GM19468 (cell line): ENCODE data around the gene SNCAIP.

Experiments
- ATAC-seq: cut with Tn5 transposase; IDR thresholded peaks from one replicate; pipeline ENCODE4 v1.9.1; 2021; ENCODE audit warnings: mild to moderate bottlenecking, moderate library complexity, moderate number of reproducible peaks; ENCODE audit not compliant: unreplicated experiment; ENCODE audit errors: extremely low read depth

SNCAIP gene

DNA sequence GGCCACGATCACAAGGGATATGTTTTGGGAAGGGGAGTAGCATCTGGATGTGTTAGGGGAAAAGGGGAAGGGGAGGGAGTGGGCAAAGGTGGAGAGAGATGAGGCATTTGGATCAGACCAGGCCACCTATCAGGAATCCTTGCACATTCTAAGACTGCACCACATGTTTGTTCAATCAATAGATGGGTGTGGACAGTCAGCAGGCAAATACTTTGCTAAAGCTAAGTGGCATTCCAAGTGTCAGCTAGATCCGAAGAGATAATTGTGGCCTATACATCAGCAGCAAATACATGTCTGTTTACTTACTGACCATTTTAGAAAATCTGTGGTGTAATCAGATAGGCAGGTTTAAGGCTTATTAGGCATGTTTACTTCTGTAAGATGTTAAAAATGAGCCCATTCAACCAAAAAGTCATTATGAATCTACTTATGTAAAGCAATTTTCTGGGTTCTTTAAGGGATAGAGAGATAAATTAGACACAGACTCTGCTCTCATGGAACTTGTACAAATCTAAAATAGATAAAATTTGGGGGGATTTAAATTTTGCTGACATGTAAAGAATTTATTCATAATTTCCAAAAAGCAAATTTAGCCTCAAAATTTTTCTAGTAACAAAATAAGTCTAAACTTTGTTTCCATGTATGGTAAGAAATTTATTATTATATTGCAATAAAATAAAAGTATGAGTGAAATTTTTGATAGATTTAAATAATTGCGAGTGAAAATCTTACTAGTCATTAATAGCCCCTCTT is 107.3 kb downstream of the SNCAIP start:
- ATAC-seq = no peak

DNA sequence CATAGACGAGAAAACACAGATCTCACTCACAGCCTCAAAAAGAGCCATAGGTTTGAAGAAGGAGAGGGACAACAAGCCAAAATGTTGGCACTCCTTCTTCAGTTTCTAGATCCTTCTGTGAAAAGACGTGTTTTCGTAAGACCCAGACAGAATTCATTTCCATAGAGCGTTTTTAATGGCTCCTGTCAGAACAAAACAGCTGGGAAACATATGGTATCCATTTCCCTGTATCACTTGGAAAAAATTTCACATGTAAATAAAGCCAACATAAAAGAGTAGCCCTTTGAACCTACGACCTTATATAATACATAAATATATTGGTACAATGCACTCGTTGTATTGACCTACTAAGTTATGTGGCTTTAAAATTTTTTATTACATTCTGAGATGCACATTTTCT is 108.1 kb downstream of the SNCAIP start:
- no peak for ATAC-seq

DNA sequence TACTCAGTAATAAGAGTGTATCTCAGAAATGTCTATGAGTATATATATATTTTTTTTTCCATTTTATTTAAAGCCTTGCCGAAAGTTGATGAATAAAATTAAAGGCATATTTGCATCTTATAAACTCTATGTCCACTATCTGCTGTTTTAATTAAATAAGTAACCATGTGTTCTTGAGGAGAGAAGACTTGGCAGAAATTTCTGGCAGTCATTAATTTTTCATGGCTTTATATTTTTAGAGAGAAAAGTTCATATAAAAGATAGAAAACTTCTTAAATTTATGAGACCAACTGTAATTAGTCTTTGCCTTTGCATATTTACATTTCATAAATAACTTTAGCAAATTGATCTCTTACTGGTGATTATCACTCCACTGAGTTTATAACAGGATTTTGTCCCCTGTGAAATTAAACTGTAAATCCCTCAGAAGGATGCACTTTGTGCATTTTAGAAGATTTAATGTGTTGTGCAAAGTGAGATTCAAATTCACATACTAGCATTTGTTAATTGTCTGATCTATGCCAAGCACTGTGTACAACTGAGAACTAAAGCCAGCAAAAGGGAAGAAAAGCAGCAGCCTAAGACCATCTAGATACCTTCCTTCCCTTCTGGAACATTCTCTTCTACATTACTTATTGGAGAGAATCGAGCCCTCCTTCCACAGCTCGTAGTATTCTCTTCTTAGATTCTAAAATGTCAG is 108.7 kb downstream of the SNCAIP start:
- ATAC-seq = no peak

DNA sequence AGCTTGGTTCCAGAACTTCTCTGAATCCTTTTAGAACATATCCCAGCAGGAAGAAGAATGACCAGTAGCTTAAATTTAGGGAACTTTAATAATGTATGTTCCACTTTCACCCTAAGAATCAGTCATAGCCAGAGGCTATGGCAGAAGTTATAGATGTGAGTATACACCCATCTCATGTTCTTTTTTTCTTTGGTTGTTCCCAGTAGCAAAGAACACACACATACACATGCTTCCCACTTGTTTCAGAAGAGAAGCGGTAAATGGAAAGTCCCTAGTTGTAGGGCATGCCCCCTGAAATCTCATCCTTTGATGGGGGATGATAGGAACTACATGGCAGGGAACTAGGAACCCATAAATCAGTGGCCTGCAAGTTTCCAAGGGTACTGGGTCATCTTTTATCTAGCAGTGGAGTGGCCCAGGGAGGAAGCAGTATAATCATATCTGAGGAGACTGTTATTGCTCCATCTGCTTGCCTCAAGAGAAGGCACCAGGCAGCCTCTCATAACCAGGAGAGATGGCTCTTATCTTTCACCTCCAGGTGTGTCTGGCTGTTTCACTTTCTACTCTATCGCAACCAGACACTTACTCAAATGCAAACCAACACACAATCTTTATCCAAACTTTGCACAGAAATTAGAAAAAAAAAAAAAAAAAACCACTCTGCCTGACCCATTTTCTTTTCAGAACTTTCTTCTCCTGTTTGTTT is 109.5 kb downstream of the SNCAIP start:
- ATAC-seq = peak; percentile 71

DNA sequence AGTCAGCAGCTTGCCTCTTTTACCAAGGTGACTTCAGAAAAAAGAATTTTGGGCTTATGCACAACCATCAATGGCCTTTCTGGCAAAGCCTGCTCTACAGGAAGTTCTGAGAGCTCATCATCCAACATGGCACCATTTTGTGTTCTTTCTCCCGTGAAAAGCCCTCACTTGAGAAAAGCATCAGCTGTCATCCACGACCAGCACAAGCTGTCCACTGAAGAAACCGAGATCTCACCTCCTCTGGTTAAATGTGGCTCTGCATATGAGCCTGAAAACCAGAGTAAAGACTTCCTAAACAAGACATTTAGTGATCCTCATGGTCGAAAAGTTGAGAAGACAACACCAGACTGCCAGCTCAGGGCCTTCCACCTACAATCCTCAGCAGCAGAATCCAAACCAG is 111.2 kb downstream of the SNCAIP start:
- ATAC-seq = no peak

DNA sequence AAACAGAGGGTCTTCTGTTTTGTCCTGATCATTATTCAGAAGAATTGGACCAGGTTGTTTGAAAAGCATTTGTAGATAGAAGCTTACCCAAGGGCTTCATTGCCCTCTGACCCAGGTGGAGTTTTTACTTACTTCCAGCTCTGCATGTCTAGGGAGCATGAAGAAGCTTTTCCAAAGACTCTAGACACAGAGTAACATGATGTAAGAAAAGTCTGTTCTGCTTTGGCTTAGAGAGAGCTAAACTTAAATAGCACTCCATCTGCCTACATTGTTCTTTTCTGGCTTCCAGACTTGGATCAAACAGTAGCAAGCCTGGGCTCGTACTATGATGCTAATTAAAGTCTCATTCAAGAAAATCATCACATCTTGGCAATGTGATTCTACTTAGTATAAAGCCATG is 112.1 kb downstream of the SNCAIP start:
- no peak for ATAC-seq

DNA sequence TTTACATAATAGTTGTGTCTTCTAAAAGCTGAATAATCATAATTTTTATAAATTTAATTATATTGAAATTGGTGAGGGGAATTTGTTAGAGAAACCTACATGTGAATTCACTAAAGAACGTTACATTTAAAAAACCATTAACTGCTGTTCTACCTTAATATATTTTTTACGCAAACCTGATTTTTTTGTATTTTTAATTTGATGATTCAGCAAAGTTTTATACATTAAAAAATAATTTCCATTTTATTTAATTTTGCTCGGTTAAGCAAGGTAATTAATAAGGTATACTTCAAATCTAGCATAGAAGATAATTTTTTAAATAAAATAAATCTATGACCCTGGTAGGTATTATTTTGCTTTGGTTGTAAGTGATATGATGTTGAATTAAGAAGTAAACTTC is 114.3 kb downstream of the SNCAIP start:
- no peak for ATAC-seq

DNA sequence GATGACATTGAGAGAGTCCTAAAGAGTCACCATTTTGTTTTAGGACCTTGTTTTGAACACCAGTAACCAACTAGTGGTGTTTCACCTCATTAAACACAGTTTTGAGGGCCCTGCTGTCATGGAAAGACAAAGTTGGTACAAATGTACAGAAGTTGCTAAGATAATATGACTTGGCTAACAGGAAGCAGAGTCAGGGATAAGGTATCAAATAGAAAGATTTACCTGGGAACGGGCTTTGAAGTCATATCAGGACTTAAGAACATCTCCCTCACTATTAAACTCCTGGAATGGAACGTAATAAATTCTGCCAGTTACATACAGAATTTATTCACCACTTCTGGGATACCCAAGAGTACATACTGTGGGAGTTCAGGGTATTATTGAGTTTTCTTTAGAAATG is 115.6 kb downstream of the SNCAIP start:
- no peak for ATAC-seq

DNA sequence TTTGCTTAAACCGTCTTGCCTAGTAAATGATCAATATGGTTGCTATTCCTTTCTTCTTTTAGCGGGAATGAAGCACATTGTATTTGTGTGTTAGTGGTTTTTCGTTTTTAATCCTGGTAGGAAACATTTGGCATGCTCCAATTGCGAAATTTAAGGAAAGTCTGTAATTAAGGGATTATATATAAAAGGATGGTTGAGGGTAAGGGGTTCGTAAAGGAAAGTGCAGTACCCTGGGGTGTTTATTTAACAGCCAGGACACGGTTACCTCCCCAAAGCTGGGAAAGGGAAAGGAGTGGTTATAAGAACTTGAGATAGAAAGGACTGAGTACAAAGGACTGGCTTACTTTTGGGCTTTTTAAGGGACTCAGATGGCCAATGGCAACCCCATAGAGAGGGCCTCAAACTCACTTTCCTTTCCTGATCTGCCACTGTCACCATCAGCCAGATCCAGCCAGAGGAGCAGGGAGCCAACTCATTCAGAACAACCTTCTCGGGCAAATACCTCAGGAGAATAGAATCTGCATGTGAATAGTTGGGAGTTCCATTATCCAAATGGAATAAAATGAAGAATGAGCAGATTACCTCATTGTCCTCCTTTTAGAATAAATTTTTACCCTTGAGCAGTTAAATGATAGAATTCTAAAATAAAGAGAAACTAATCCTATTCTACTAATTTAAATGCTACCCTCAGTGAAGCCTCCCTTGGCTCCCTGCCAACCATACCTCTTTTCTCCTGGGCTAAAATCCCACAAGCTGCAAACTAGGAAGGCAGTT is 117.7 kb downstream of the SNCAIP start:
- ATAC-seq = no peak

DNA sequence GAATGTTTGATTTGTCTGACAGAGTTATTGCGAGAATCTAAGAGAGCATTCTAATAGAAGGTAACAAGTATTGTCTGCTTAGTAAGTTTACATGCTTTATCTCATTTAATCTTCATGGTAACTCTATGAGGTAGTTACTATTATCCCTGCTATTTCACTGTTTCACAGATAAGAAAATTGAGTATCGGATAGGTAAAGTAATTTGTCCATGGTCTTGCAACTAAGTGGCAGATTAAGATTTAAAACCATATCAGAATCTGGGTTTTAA is 118.2 kb downstream of the SNCAIP start:
- ATAC-seq = no peak

DNA sequence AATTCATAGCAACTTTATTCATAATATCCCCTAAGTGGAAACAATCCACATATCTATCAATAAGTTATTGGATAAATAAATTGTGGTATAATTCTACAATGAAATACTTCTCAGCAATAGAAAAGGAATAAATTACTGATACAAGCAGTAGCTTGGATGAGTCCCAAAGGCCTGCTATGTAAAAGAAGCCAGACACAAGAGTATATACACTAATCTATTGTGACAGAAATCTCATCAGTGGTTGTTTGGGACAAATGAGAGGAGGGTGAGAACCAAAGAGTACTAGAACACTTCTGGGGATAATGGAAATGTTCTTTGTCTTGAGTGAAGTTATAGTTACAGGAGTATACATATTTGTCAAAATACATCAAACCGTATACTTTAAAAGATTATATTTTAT is 119.3 kb downstream of the SNCAIP start:
- no peak for ATAC-seq

DNA sequence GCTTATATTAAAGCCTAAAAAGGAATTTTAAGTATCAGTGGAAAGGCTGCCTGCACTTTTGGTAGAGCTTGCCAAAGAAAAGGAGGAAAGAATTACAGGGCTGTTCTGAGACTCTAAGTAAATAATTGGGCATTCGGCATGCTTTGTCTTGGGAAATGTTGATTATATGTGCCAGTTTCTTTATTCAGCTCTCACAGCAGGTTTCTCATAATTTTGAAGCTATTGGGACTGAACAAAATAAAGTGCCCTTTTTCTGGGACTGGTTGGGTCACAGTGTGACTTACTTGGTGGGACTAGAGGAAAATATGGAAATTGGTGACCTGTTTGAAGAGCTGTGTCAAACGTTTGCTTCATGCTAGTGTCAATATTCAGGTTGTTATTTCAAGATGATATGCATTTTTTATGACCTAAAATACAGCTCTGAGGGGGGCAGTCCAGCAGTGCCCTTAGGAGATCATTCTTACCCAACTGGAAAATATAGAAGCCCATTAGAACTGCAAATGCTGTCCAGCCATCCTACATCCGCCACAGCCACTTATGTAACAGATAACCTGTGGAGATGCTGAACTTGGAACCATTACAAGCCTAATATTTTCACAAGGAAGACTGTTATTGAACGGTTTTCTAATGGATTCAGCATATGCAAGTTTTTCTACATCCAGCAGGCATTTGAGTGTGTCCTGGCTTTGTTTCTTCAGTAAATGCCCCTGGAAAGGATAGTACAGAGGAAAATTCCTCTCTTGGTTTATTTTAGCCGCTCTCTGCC is 122.4 kb downstream of the SNCAIP start:
- no peak for ATAC-seq

DNA sequence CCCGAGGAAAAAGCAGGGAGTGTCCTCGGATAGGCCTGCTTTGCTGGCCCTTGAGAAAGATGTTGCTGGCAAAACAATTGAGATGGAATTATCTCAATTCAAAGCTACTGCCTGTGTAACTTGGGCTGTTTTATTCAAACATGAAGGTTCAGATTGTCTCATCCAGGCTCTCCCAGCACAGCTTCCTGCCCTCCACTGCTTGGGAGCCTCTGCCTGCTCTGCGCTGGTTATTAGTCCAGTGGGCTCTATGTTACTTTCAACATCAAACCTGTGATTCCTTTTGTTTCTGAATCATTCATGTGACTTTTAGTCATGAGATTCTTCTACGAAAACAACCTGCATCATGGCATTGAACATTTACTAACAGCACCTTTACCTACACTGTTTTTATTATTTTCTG is 123.2 kb downstream of the SNCAIP start:
- no peak for ATAC-seq

DNA sequence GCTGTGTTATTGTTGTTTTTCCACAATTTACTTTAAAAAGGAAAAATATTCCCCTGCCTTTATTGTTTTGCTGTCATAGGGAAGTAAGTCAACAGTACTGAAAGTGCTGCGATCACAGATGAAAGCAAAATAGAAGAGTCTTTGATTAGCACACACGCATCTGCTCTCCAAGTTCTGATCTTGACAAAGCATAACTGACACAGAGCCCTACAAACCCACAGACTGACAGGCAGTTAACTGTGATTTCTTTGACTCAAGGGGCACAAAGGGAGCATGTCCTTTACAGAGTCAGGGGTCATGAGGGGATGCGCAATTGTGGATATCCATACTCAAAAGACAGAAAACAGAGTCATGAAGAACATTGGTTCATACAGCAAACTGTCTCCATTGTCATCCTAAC is 123.7 kb downstream of the SNCAIP start:
- ATAC-seq = no peak

DNA sequence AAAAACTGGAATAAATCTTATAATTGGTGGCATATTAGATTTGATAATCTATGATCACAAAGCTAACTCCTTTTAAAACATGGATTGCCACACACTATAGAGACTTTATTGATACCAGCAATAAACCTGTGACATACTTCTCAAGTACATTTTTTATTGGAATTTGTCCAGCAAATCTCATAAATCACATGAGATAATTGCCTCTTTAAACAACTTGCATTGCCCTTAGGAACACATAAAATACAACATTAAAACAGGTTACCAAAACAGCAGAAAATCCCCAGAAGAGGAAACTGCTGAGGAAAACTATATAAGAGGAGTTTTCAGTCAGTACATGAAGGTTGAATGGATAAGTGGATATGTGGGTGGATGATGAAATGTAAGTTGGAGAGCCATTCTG is 124.6 kb downstream of the SNCAIP start:
- no peak for ATAC-seq

DNA sequence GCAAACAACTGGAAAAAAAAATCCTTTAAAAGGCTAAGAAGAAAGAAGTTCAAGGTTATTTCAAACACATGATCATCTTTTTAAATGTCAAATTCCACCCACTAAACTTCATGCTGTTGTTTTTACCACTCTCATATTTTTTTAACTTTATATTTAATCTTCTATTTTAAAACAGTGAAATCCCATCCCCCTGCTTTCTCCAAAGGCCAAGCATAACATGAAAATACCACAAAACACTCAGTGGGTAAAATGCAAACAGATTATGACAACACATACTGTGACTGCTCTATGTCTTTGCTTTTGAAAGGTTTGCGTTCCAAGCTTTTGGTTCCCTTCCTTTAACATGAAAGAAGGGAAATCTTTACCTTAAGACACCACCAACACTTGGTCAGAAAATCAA is 127.6 kb downstream of the SNCAIP start:
- no peak for ATAC-seq

DNA sequence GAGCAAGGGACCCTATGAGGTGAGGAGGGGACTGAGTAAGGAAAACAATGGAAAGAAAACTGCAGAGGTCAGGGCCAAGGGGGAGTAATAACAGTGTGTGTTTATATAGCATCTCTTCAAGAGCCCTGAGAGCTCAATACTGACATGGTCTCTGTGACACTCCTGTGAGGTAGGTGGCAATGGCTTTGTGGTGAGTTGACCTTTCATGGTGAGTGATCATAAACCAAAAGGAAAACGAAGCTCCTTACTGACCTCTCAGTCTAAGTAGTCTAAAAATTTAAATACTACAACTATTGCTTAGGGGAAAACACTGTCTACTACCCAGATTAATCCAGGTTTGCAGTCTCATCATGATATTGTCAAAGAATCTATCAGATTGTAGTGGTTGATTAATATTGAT is 130.9 kb downstream of the SNCAIP start:
- peak; percentile 59 for ATAC-seq

DNA sequence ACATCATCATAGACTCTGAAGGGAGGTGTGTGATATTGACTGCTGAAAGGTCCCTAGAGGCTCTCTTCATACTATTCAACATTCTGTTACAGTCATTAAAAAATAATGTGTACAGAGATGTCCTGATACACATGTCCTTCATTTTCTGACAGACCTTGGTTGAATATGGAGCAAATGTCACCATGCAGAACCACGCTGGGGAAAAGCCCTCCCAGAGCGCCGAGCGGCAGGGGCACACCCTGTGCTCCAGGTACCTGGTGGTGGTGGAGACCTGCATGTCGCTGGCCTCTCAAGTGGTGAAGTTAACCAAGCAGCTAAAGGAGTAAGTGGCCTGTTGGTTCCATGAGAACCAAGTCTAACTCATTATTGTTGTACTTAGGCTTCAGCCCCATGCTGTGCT is 132.4 kb downstream of the SNCAIP start:
- no peak for ATAC-seq

DNA sequence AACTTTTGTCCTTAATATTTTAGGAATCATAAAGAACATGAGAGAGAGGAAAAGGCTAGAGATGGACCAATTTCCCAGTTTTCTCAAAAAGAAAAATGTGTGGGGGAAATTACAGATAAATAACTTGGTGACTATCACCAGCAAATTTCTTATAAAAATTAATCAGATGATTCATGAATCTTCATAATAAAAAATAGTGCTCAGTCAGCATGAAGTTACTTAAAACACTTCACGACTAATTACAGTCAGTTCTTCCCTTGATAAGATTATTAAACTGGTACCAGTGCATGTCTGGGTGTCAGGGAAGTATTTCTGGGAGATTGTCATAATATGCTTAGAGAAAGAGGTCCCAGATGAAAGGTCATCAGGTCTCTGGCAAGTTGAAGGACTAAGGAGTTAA is 133.0 kb downstream of the SNCAIP start:
- no peak for ATAC-seq

DNA sequence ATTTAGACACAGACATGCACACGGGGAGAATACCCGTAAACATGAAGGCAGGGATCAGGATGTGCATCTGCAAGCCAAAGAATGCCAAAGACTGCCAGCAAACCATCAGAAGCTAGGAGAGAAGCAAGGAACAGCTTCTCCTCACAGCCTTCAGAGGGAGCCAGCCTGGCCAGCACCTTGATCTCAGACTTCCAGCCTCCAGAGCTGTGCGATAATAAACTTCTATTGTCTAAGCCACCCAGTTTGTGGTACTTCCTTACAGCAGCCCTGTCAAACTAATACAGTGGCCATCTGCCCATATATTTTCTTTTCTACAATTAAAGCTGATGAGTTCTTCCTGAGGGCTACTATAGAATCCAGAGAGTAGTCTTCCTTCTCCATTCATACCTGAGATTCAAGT is 135.0 kb downstream of the SNCAIP start:
- ATAC-seq = no peak
